Stimulated activated CD4-positive, alpha-beta T cell treated with anti-CD3 and anti-CD28 coated beads, Interleukin-12 subunit alpha, Interleukin-12 subunit beta, amount 100 ng/mL, for 24 hours (primary cell): ENCODE results near the gene HDAC3.

Experiments
- DNase-seq, 2 experiments: peaks; one replicate each; pipeline ENCODE4 v3.0.0-alpha.2; 2020; ENCODE audit warnings: low read depth in 2 of 2

The HDAC3 gene

DNA sequence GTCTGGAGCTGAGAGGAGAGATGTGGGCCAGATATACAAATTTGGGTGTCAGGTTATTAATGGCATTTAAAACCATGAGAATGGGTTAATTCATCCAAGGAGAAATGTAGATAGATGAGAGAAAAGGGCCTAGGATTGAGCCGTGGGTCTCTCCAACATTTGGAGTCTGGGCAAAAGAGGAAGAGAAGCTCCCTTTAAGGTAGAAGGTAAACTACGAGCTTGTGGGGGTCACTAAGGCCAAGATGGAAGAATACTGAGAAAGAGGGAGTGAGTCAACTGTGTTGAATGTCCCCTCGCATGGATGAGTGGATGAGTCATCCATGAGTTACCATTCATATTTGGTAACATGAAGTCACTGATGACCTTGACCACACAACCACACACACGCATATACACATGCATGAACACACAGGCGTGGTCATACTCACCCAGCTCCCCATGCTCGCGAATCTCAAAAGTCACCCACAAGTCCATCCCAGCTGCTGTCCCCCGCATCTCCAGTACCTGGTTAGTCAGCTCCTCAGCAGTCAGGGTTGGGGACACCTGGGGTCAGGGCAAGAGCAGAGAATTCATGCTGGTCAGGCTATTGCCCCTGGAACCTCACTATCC, 21.4 kb upstream of the HDAC3 start:
- no peak for DNase-seq

DNA sequence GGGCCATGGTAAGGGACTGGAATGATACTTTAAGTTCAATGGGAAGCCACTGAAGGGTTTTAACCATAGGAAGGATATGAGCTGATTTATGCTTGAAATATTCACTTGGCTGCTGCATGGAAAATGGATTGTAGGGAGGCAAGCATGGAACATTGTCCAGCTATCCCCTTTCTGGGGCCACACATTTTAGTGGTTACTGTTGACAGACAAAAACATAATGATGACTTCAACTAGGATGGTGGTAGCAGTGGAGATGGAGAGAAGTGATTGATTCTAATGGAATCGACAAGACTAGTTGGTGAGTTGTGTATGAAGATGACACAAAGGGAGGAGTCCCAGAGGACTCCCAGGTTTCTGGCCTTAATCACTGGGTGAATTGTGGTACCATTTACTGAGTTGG, 20.8 kb upstream of the HDAC3 start:
- no peak for DNase-seq

DNA sequence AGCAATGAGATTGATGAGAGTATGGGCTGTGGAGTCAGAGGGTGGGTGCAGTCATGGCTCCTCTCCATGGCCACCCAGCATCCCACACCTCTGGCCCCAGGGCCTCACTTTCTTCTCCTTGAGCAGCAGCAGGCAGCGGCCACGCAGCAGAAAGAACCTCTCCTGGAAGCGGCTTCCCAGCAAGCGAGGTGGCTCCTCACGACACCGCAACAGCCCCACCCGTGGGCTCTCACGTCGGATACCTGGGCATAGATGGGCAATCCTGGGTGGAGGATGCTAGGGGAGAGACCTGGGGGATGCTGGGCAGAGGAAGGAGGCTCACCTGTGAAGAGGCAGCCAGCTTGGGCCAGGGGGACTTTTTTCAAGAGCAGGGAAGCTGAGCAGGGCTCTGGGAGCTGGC, 19.7 kb upstream of the HDAC3 start:
- DNase-seq = no peak

GRCh38 chr5:141655020-141655419, 18.4 kb upstream of the HDAC3 start:
- no peak for DNase-seq

DNA sequence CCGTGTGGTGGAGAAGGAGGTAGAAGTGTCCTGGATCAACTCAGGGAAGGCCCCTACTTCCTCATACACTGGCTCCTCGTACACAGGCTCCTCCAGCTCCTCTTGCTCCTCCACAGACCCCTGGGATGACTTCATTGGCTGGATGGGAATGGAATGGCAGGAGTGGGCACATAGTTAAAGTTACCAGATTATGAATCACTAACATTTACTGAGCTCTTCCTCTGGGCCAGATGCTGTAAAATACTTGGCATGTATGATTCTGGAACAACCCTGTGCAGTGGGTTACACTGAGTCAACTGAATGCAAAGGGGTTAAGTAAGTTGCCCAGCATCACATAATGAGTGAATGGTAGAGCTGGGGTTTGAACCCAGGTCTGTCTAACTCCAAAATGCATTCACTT, 17.6 kb upstream of the HDAC3 start:
- DNase-seq = no peak

DNA sequence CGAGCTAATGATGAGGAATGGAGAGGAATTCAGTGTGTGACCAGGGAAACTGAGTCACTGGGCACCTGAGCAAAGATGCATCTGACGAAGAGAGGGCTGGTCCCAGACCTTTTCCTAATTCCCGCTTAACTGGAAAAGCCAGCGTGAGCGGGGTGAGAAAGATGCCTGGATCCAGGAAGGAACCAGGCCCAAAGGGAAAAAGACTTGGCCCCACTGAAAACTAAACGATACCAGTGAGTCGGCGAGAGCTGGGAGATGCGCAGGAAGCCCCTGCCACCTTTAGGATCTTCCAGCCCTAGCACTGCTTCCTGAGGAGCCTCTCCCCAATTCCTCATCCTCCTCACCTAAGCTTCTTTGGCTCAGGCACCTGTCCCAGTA, 15.1 kb upstream of the HDAC3 start:
- no peak for DNase-seq

DNA sequence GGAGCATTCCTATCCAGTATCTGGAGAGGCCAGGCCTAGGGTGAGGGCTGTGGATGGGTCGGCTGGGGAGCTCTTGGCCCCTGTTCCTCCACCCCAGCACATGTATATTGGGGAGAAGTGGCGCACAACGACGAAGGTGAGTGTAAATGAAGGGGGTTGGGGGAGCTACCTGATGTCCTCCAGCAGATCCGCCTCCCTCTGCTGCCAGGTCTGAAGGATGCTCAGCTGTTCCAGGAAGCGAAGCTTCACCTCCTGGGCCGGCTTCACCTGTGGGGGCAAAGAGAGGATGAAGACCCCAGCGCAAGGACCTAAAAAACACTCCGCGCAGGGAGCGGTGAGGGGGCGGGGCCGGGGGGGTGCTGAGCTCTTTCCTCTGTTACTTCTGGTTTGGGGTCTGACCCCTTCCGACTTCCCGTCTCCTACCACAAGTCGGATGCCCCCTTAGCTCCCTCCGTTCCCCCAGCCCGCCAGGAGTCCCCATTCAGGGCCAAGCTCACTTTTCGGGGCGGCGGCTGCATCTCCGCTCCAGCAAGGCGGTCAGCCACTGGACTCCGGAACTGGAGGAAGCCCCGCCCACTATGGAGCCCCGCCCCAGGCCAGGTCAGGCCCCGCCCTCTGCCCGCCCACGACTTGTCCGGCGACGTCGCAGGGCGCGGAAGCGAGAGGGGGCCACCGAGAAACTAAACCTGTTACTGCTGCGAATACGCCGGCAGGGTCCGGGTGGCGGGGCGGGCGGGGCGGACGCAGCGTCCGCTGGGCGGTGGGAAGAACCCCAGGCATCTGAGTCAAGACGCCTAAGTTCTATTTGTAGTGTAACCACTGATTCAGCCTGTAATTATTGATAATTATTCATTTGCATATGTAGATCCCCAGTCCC, 14.4 kb upstream of the HDAC3 start, which contains the start of gene FCHSD1:
TSS of gene FCHSD1 (minus strand) at position 568 of the 877 bp plus-strand sequence. CDS start at position 518, 50 bp downstream.
- peak; percentile 68 to 77 for DNase-seq

GRCh38 chr5:141649972-141650371, 13.3 kb upstream of the HDAC3 start:
- no peak for DNase-seq

- DNase-seq = no peak
Measured at GRCh38 chr5:141649056-141649688, 12.5 kb upstream of the HDAC3 start.

GRCh38 chr5:141647851-141648250, 11.2 kb upstream of the HDAC3 start:
- no peak for DNase-seq

GRCh38 chr5:141647242-141647641, 10.6 kb upstream of the HDAC3 start:
- no peak for DNase-seq

GRCh38 chr5:141646026-141646425, 9.4 kb upstream of the HDAC3 start:
- DNase-seq = no peak

GRCh38 chr5:141641634-141642267, 5.1 kb upstream of the HDAC3 start:
- DNase-seq = no peak

- no peak for DNase-seq
Measured at GRCh38 chr5:141640698-141641097, 4.0 kb upstream of the HDAC3 start.

DNA sequence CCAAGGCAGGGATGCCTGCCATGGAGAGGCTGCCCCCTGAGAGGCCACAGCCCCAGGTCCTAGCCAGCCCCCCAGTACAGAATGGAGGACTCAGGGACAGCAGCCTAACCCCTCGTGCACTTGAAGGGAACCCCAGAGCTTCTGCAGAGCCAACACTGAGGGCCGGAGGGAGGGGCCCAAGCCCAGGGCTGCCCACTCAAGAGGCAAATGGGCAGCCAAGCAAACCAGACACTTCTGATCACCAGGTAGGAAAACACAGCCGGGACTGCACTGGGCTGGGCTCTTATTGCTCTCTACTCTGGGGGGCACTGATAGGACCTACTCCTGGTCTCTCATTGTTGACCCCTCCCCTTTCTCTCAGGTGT, 3.4 kb upstream of the HDAC3 start:
- no peak for DNase-seq

- DNase-seq = no peak
Measured at GRCh38 chr5:141639357-141640050, 2.9 kb upstream of the HDAC3 start.

- DNase-seq = no peak
Measured at GRCh38 chr5:141638771-141639170, 2.1 kb upstream of the HDAC3 start.

DNA sequence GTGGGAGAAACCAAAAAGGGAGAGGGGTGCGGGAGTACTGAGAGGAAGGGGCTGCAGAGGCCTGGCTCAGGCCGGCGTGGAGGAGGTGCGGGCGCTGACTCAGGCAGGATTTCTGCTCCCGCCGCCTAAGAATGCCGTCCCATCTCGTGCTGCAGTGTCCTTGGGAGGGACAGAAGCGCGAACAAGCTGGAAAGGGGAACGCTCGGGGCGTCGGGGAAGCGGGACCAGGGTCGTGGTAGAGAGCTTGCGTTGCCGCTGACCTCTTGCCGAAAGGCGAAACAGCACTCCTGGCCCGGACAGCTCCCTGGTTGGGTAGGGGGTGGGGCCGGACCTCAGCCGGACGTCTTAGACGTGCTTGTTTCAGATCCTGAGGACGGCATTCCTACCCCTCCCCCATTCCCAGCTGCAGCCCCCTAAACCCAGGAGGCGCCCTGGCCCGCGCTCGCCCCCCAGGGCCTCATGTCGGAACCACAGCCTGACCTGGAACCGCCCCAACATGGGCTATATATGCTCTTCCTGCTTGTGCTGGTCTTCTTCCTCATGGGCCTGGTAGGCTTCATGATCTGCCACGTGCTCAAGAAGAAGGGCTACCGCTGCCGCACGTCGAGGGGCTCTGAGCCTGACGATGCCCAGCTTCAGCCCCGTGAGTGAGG, 1.2 kb upstream of the HDAC3 start:
- peak; percentile 20 to 31 for DNase-seq

DNA sequence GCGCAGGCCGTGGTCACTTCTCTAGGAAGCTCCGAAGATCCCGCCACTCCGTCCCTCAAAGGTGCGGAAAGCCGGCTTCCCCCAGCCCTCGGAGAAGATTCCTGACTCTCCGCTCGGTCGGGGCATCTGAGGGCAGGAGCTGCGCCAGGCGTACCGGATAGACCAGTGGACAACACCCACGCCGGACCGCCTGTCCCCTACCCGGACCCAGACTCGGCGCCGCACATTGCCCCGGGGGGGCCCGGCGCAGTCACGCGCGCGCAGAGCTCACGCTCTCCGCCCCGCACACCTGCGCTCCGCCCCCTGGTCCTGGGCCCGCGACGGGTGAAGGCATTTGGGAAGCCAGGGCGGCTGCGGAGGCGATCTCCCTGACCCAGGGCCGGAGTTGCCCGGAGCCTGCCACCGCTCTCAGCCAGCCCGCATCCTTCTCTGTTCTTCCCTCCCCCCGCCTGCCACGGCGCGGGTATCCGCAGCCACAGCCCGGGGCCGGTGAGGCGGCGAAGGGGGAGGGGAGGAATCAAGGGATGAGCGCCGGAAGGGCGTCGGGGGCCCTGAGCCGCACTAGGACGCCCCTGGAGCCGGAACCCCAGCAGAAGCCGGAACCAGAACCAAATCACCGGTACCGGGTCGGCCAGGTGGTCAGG, 596 bp upstream of the HDAC3 start:
- DNase-seq = peak; percentile 32 to 45

- DNase-seq = no peak
Measured at GRCh38 chr5:141636106-141636412, 590 bp downstream of the HDAC3 start.

DNA sequence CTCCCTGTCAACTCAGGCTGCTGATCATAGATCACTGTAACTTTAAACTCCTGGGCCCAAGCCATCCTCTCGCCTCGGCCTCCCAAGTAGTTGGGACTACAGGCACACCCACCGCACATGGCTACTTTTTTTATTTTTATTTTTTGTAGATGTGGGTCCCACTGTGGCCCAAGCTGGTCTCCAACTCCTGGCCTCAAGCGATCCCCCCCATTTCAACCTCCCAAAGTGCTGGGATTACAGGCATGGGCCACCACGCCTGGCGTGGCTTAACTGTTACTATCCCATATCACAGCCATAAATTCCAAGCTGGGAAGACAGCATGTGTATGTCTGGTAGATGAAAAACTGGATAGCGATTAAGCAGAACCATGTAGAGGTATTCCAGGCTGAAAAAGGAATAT, 1.0 kb downstream of the HDAC3 start:
- no peak for DNase-seq
